Effector memory CD8-positive, alpha-beta T cell (primary cell): ENCODE data around the gene DNM3.
"Not testable (repeated sequence)": the region's sequence is repeated elsewhere in the genome, so short reads cannot be mapped to it uniquely, and the experiment has no call there.

Experiments used
- ATAC-seq: fragments of 150-1000 bp; cut with Tn5 transposase; replicated peaks from 2 replicates; pipeline ENCODE4 v1.10.0; 2021; ENCODE audit warnings: mild to moderate bottlenecking, moderate library complexity
- DNase-seq, 3 experiments: peaks; one replicate each; pipeline ENCODE4 v3.0.0; 2021
- H3K27ac Mint-ChIP-seq, 2 donors: one replicate each; pipeline ENCODE4 v1.8.0; 2022; ENCODE audit warnings: mild to moderate bottlenecking in 2 of 2, mixed read lengths in 2 of 2, moderate library complexity in 2 of 2
- H3K27me3 Mint-ChIP-seq, 2 donors: one replicate each; pipeline ENCODE4 v1.8.0; 2022; ENCODE audit warnings: mixed read lengths in 2 of 2
- H3K36me3 Mint-ChIP-seq: one replicate; pipeline ENCODE4 v1.8.0; 2022; ENCODE audit warnings: mild to moderate bottlenecking, moderate library complexity, mixed read lengths; ENCODE audit not compliant: insufficient read depth
- H3K4me1 Mint-ChIP-seq, 2 donors: one replicate each; pipeline ENCODE4 v1.8.0; 2022; ENCODE audit warnings: low read depth in 2 of 2, mixed read lengths in 2 of 2
- H3K4me3 Mint-ChIP-seq, 2 donors: one replicate each; pipeline ENCODE4 v1.8.0; 2022; ENCODE audit warnings: mild to moderate bottlenecking in 2 of 2, mixed read lengths in 2 of 2, moderate library complexity in 2 of 2
- H3K9me3 Mint-ChIP-seq, 2 donors: one replicate each; pipeline ENCODE4 v1.8.0; 2022; ENCODE audit warnings: mixed read lengths in 2 of 2

DNM3 gene

DNA sequence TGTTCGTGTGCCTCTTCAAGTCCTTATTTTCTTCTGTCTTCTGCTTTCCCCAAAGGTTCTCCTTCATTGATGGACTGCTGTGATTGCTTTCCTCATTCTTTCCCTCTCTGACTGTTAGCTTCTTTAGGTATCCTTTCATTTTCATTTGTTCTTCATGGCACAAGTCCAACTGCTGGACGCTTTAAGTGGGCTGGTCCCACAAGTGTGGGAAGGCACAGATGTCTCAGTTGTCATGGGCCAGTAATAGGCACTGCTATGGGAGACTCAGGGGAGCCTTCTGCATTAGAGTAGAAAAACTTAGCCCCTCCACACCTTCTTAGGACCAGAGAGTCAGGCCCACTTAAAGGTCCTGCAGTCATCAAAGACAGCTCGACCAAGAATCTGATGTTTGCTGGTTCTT is 456.8 kb downstream of the DNM3 start:
- Mint-ChIP-seq H3K4me1 (no peaks in the 10 kb centered on the region), H3K27me3 (no peaks in the 10 kb centered on the region), H3K36me3 (no peaks in the 10 kb centered on the region), H3K27ac (no peak overlapping the region), H3K9me3 (no peaks in the 10 kb centered on the region), H3K4me3 (no peak overlapping the region)
- no peak for ATAC-seq
- no peak for DNase-seq

DNA sequence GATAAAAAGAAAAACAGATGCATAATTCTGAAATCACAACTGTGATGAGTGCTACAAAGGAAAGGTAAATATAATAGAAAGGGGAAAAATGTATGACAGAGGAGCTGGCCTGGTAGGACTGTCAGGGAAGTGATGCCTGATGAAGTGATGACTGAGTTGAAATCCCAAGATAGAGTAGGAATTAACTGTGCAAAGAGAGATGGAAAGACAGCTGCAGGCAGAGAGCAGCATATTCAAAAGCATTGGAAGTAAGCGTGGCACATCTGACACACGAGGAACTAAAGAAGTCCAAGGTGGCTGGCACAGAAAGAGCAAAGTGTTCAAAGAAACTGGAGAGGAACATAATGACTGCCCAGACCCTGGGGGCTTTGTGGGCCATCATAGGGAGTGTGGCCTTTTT is 457.6 kb downstream of the DNM3 start:
- Mint-ChIP-seq H3K27ac (no peak overlapping the region), H3K36me3 (no peaks in the 10 kb centered on the region), H3K4me1 (no peaks in the 10 kb centered on the region), H3K4me3 (no peak overlapping the region), H3K9me3 (no peaks in the 10 kb centered on the region), H3K27me3 (no peaks in the 10 kb centered on the region)
- DNase-seq (no peak), ATAC-seq (no peak)

DNA sequence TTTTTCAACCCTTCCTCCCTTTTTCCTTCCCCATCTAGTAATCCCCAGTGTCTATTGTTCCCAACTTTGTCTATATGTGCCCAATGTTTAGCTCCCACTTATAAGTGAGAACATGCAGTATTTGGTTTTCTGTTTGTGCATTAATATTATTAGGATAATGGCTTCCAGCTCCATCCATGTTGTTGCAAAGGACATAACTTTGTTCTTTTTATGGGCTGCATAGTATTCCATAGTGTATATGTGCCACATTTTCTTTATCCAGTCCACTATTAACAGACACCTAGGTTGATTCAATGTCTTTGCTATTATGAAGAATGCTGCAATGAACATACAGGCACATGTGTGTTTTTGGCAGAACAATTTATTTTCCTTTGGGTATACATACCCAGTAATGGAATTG is 458.2 kb downstream of the DNM3 start:
- DNase-seq: no peak
- H3K9me3 Mint-ChIP-seq: no peaks in the 10 kb centered on the region
- no peak for ATAC-seq
- no peaks in the 10 kb centered on the region for H3K27me3 Mint-ChIP-seq
- H3K36me3 Mint-ChIP-seq: no peaks in the 10 kb centered on the region
- H3K4me3 Mint-ChIP-seq: no peak overlapping the region
- no peaks in the 10 kb centered on the region for H3K4me1 Mint-ChIP-seq
- H3K27ac Mint-ChIP-seq: no peak overlapping the region

DNA sequence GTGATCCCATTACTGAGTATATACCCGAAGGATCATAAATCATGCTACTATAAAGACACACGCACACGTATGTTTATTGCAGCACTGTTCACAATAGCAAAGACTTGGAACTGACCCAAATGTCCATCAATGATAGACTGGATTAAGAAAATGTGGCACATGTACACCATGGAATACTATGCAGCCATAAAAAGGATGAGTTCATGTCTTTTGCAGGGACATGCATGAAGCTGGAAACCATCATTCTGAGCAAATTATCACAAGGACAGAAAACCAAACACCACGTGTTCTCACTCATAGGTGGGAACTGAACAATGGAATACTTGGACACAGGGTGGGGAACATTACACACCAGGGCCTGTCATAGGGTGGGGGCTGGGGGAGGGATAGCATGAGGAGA is 466.2 kb downstream of the DNM3 start:
- not testable (repeated sequence) for H3K36me3 Mint-ChIP-seq, H3K4me3 Mint-ChIP-seq, H3K27me3 Mint-ChIP-seq, H3K4me1 Mint-ChIP-seq, ATAC-seq, H3K9me3 Mint-ChIP-seq, H3K27ac Mint-ChIP-seq, DNase-seq

DNA sequence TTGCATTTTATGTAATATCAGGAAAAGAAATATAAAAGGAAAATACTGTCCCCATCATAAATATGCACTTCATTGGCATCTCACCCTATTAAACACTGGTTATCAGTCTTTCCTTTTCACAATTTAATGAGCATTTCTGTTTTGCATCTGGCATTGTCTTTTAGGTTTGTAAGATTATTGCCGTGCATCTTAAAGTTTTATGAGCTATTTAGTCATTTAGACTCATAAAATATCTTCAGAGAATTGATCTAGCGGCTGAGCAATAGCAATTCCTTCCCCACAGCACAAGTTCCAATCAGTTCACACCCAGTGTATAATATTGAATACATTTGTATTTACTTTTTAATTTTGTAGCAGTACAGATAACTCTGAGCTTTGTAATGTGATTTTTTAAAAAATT is 466.8 kb downstream of the DNM3 start:
- DNase-seq (no peak), ATAC-seq (no peak)
- Mint-ChIP-seq H3K27ac (no peak overlapping the region), H3K9me3 (no peaks in the 10 kb centered on the region), H3K4me1 (no peaks in the 10 kb centered on the region), H3K27me3 (no peaks in the 10 kb centered on the region), H3K4me3 (no peak overlapping the region), H3K36me3 (no peaks in the 10 kb centered on the region)

DNA sequence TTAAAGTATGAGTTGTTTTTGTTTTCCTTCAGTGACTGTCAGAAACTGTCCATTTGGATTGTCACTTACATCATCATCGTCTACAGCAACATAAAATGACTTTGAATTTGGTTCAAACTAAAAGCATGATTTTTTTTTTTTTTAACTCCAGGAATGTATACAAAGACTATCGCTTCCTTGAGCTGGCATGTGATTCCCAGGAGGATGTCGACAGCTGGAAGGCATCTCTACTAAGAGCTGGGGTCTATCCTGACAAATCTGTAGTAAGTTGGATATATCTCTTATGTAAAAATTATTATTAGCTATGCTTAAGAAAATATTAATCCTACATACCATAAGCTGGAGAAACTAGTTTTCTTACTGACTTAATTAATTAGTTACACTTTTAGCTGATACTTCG is 467.3 kb downstream of the DNM3 start:
- no peak for ATAC-seq
- no peak for DNase-seq
- no peak overlapping the region for H3K27ac Mint-ChIP-seq
- no peaks in the 10 kb centered on the region for H3K4me1 Mint-ChIP-seq
- H3K4me3 Mint-ChIP-seq: no peak overlapping the region
- no peaks in the 10 kb centered on the region for H3K27me3 Mint-ChIP-seq
- no peaks in the 10 kb centered on the region for H3K9me3 Mint-ChIP-seq
- H3K36me3 Mint-ChIP-seq: no peaks in the 10 kb centered on the region

DNA sequence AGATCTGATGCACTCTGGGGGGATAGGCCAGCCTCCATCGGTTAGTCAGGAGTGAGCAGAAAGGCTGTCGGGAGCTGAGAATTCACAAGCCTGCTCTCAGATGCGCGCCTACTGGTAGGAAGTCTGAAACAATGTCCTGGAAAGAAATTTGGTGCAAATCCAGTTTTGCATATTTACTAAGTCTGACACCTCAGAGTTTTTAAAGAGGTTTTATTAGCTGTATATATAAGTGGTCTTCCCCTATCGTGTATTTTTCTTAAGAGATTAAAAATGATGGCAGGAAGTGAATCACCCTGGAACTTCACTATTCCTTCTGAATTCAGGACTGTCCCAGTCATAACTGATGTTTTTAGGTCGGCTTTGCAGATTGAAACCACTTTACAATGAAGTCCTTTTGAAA is 479.4 kb downstream of the DNM3 start:
- no peak overlapping the region for H3K27ac Mint-ChIP-seq
- ATAC-seq (no peak), DNase-seq (no peak)
- H3K4me3 Mint-ChIP-seq: no peak overlapping the region
- H3K36me3 Mint-ChIP-seq: no peaks in the 10 kb centered on the region
- no peaks in the 10 kb centered on the region for H3K4me1 Mint-ChIP-seq
- no peaks in the 10 kb centered on the region for H3K27me3 Mint-ChIP-seq
- H3K9me3 Mint-ChIP-seq: no peaks in the 10 kb centered on the region

DNA sequence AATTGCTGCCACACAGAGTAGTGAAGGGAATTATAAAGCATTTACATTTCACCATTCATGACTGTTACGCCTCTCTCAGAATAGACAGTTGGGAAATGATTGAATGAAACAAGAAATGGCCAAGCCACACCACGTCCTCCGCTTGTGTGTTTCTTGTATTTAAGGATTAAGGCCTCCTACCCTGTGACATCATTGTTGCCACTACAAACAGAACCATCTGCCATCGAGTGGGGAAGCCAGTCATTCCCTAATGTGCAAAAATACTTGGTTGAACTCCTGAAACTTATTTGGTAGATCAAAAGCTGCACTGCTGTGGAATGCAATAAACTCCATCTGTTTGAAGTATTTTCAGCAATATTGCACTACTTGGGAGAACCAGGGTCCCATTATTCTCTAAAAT is 480.2 kb downstream of the DNM3 start:
- H3K36me3 Mint-ChIP-seq: no peaks in the 10 kb centered on the region

DNA sequence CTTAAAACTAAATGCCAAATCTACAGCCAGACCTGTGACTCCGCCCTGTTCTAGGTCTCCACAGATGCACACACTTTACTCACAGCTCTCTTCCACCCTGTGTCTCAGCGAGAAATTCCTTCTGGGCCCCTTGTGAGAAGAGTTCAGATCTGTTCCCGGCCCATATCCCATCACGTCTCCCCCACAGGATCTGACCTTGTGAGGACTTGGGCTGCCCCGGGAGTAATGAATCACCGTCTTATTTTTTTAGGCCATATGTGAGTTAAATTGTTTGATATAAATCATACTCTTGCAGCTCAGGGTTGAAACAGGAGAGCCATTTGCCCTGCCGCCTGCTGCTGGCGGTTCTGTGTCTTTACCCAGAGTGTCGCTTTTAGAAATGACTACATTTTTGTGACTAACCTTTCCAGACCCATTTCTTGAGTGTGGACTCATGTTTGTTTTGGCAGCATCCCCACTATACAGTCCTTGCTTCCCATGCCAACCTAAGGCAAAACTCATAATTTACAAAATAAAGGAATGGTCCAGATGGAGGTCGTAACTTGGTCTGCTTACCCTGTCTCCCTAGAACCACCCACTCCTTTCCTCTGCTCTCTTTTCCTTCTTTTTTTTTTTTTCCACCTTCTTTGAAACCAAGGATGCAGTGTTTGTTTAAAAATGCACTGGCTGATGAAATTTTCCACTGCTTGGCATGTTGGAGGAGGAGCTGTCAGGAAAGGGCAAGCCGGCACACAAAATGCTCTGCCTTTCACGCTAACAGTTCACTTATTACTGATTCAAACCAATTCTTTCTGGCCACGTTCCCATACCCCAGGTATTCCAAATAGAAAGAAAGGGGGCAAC is 481.1 kb downstream of the DNM3 start:
- no peak overlapping the region for H3K27ac Mint-ChIP-seq
- DNase-seq (no peak), ATAC-seq (no peak)

More for the DNA sequence above, 480.2 kb downstream of the DNM3 start:
- Mint-ChIP-seq H3K27ac (no peak overlapping the region), H3K4me3 (no peak overlapping the region), H3K9me3 (no peaks in the 10 kb centered on the region), H3K27me3 (no peaks in the 10 kb centered on the region), H3K4me1 (no peaks in the 10 kb centered on the region)
- ATAC-seq: no peak
- DNase-seq: no peak

DNA sequence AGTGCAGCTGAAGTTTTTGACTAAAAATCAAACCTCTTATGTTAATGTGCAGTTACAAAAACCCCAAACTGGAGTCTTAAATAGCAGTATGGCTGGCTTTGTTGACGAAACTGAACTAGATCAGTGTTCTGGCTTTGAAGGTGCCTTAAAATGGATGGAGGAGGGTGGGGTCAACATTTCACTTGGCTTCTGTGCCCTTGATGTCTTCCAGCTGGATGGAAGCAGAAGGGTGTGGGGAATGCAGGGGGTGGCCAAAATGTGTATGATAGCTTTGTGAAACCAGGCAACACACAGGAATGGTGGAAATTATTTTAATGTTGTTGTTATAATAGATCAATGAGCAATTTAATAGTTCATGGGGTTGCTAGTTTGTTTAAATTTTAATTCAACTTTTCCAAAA is 482.4 kb downstream of the DNM3 start:
- H3K4me1 Mint-ChIP-seq: no peaks in the 10 kb centered on the region
- ATAC-seq (no peak), DNase-seq (no peak)
- H3K9me3 Mint-ChIP-seq: no peaks in the 10 kb centered on the region
- no peak overlapping the region for H3K27ac Mint-ChIP-seq
- H3K4me3 Mint-ChIP-seq: no peak overlapping the region
- no peaks in the 10 kb centered on the region for H3K27me3 Mint-ChIP-seq
- no peaks in the 10 kb centered on the region for H3K36me3 Mint-ChIP-seq

More for the DNA sequence above, 481.1 kb downstream of the DNM3 start:
- H3K36me3 Mint-ChIP-seq: no peaks in the 10 kb centered on the region
- no peaks in the 10 kb centered on the region for H3K27me3 Mint-ChIP-seq
- H3K4me1 Mint-ChIP-seq: no peaks in the 10 kb centered on the region
- no peaks in the 10 kb centered on the region for H3K9me3 Mint-ChIP-seq
- no peak overlapping the region for H3K4me3 Mint-ChIP-seq

DNA sequence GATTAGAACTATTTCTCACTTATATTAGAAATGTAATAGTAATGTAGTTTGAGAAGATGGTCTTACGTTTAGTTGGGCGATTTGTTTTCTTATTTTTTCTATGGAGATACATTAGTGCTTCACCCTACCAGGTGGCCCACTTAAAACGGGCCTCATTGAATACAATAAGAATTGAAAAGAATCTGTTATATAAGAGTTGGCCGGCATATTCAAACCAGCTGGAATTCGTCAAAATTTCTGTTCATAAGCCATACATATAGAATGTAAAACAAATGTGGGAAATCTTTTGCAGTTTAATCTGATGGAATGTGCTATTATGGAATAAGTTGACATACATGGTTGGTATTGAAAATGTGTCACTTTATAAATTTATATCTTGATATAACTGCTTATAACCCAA is 482.8 kb downstream of the DNM3 start:
- Mint-ChIP-seq H3K4me3 (no peak overlapping the region), H3K4me1 (no peaks in the 10 kb centered on the region), H3K36me3 (no peaks in the 10 kb centered on the region), H3K9me3 (no peaks in the 10 kb centered on the region), H3K27me3 (no peaks in the 10 kb centered on the region), H3K27ac (no peak overlapping the region)
- ATAC-seq (no peak), DNase-seq (no peak)

DNA sequence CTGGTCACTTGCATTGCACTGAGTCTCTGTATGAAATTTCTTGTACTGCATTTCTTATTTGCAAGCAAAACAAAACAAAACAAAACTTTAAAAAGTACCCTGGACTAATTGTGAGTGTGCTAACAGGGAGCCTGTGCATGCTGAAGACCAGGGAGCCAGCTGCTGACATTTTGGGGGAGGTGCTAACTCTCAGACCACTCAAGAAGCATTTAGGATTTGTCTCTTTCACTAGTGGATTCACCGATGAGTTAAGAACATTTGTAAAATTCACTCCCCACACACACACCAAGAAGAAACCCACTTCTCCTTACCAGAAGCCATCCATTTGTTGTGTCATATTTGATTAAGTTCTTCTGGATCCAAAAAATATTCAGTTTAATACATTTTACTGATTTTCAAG is 483.5 kb downstream of the DNM3 start:
- H3K27ac Mint-ChIP-seq: no peak overlapping the region
- DNase-seq (no peak), ATAC-seq (no peak)
- no peaks in the 10 kb centered on the region for H3K36me3 Mint-ChIP-seq
- no peak overlapping the region for H3K4me3 Mint-ChIP-seq
- H3K4me1 Mint-ChIP-seq: no peaks in the 10 kb centered on the region
- H3K27me3 Mint-ChIP-seq: no peaks in the 10 kb centered on the region
- H3K9me3 Mint-ChIP-seq: no peaks in the 10 kb centered on the region

DNA sequence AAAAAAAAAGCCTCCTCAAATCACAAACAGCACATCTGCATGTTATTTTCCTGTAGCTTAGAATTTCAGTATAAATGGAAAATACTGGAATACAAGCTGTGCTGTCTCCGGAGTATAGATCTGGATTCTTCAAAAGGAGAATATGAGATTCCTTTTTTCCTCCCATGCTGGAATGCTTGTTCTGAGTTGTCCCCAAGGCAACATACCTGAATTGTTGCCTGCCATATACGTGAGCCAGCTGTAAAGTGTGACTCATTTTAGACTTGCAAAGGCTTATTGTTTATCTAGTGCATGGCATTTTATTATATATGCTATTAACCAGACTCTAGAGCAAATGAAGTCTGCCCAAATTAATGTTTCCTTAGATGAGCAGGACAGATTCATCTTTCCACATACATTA is 484.2 kb downstream of the DNM3 start:
- Mint-ChIP-seq H3K27me3 (no peaks in the 10 kb centered on the region), H3K4me1 (no peaks in the 10 kb centered on the region)
- DNase-seq: no peak

DNA sequence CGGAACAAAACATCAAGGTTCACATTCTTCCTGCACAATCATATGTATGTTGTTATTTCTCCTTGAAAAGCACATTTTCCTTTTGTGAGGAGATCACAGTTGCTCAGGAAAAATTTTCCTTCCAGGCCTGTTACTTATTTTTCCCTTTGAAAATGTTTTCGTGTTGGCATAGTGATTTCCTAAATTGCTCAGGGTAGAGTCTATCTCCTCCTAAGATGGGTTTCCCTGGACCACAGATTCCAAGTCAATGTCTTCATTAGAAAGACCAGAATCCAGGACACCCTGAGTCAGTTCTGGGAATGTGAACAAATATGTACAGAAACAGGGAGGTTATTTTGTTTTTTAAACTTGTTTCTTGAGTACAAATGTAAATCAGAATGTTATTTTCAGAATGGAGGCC is 484.8 kb downstream of the DNM3 start:
- ATAC-seq: no peak

More for the DNA sequence above, 484.2 kb downstream of the DNM3 start:
- no peak for ATAC-seq
- no peak overlapping the region for H3K4me3 Mint-ChIP-seq
- no peaks in the 10 kb centered on the region for H3K36me3 Mint-ChIP-seq
- H3K27ac Mint-ChIP-seq: no peak overlapping the region
- H3K9me3 Mint-ChIP-seq: no peaks in the 10 kb centered on the region

More for the DNA sequence above, 484.8 kb downstream of the DNM3 start:
- Mint-ChIP-seq H3K27ac (no peak overlapping the region), H3K36me3 (no peaks in the 10 kb centered on the region), H3K4me3 (no peak overlapping the region), H3K4me1 (no peaks in the 10 kb centered on the region), H3K27me3 (no peaks in the 10 kb centered on the region), H3K9me3 (no peaks in the 10 kb centered on the region)
- no peak for DNase-seq
